Heart left ventricle (tissue), 16 donors: Measurements from ENCODE around the gene SNRPD1. TPM values are rescaled to one million over a fixed set of nuclear protein-coding genes. Genes with fewer than 3 reads are reported as not detected.
"Not testable (repeated sequence)": the region's sequence is repeated elsewhere in the genome, so short reads cannot be mapped to it uniquely, and the experiment has no call there.

Experiments used
- ATAC-seq, 4 donors: fragments of 200-7000 bp; cut with Tn5 transposase; one replicate each; pipeline ENCODE4 v1.9.1; 2020 to 2022; ENCODE audit warnings: moderate library complexity in 4 of 4, mild to moderate bottlenecking in 3 of 4, moderate number of reproducible peaks in 1 of 4
- DNase-seq, 5 donors: peaks; one replicate each; pipeline ENCODE4 v3.0.0-alpha.2; 2020
- H3K27ac ChIP-seq, 12 donors: fragments of 200-600 bp; sonication (generic) in 4 of 12; one replicate each; pipeline versions ENCODE4 v1.5.0 to v1.8.0; 2016 to 2022; ENCODE audit warnings: mild to moderate bottlenecking in 2 of 12
- H3K27me3 ChIP-seq, 9 donors: fragments of 200-600 bp; sonication (generic) in 2 of 9; one replicate each; pipeline versions ENCODE4 v1.5.1 to v1.8.0; 2016 to 2022; ENCODE audit warnings: mild to moderate bottlenecking in 3 of 9
- H3K36me3 ChIP-seq, 9 donors: fragments of 200-600 bp; sonication (generic) in 2 of 9; one replicate each; pipeline versions ENCODE4 v1.5.0 to v1.8.0; 2018 to 2022; ENCODE audit warnings: mild to moderate bottlenecking in 2 of 9
- H3K4me1 ChIP-seq, 12 donors: fragments of 200-600 bp; sonication (generic) in 4 of 12; one replicate each; pipeline versions ENCODE4 v1.5.0 to v1.8.0; 2016 to 2022; ENCODE audit warnings: mild to moderate bottlenecking in 3 of 12
- H3K4me3 ChIP-seq, 12 donors: fragments of 200-600 bp; sonication (generic) in 4 of 12; one replicate each; pipeline versions ENCODE4 v1.5.0 to v1.8.0; 2017 to 2022; ENCODE audit warnings: mild to moderate bottlenecking in 9 of 12, moderate library complexity in 4 of 12
- H3K9me3 ChIP-seq, 12 donors: fragments of 200-600 bp; sonication (generic) in 4 of 12; one replicate each; pipeline versions ENCODE4 v1.5.0 to v1.8.0; 2016 to 2022; ENCODE audit warnings: mild to moderate bottlenecking in 1 of 12
- CTCF ChIP-seq, 12 donors: fragments of 200-600 bp; sonication (generic) in 4 of 12; IDR thresholded peaks; one replicate each; pipeline versions ENCODE4 v1.5.0 to v1.8.0; 2018 to 2022; ENCODE audit warnings: antibody characterized with exemption in 12 of 12, mild to moderate bottlenecking in 5 of 12
- POLR2A ChIP-seq, 2 donors: fragments of 450-650 bp; IDR thresholded peaks; one replicate each; pipeline ENCODE4 v1.6.1; 2017; ENCODE audit warnings: antibody characterized with exemption in 2 of 2, mild to moderate bottlenecking in 2 of 2, moderate library complexity in 2 of 2
- WGBS, 4 donors: extraction: QIAGEN DNeasy Blood & Tissue Kit in 2 of 4; methylation state at CpG; one replicate each; pipeline versions ENCODE4 v1.1.5 to v1.1.7; 2013 to 2018; 5-methylcytosine and 5-hydroxymethylcytosine counted together
- intact Hi-C, 10 donors: fragments of 100-400 bp; cut with DNase I; formaldehyde crosslinking; loops; one replicate each; pipeline versions ENCODE4 v1.11.1 to v1.14.2; 2022
- polyA plus RNA-seq, 2 donors: library from polyadenylated mRNA; stranded (reverse); fragments of 200-250 nt; gene quantifications; one replicate each; pipeline ENCODE4 v1.2.3, GENCODE V29; 2013
- total RNA-seq, 9 donors: library from RNA; depleted of rRNA in 2 of 9; stranded (reverse); fragments of >200 nt in 2 of 9; fragmentation: NEBNext Ultra II Directional in 3 of 9; extraction: Animal tissue kit (Norgen Biotek cat#: 25700) in 3 of 9; gene quantifications; one replicate each; pipeline versions ENCODE4 v1.1.0 to v1.2.4, GENCODE V29; 2016 to 2023
- donor health status: ischemic (EF 13 %, LVEDD 7.1; RV severe dilation, severe dysfunction).
- donor health status: healthy with polysubstance abuse.
- donor health status: DM: no; HTN: yes; CAD: no.
- donor health status: DM: no; HTN: no; CAD: no.
- donor health status: ischemic (EF 25% LVEDD 6.9; RV normal size, moderate dysfunction).
- donor health status: ischemic (EF 25% LVEDD 5.7; RV mildly dilated, moderate dysfunction).
- donor health status: healthy.
- donor health status: DM: yes; HTN: yes; CAD: no.
- donor health status: ischemic (EF 35%, LVEDD 5.7; RV mildly dilated, moderate dysfunction).
- donor health status: nonischemic (EF 11% LVEDD 7.7; RV severe dilation, severe dysfunction).
- donor health status: DM: yes; HTN: yes; CAD: no.
- donor health status: PGD.
- donor health status: ischemic (EF 29% LVEDD 5.4; RV normal size, mild dysfunction).
- donor health status: nonischemic (EF 23%, LVEDD 6.1; RV moderate dilation, normal function).

SNRPD1 gene
- total and polyA plus RNA-seq, 11 donors: 2.5 to 31.0 (median 20.2) TPM

GRCh38 chr18:21663578-21663977 lies 51.5 kb downstream of the SNRPD1 start:
- peak in 3 of 4 donors; percentile 20 to 62 (median 57) for ATAC-seq
- Histone ChIP-seq H3K4me3 (no peak overlapping the region), H3K9me3 (no peaks in the 10 kb centered on the region), H3K27ac (peak overlapping the region in 2 of 12 donors; percentile 18), H3K36me3 (peaks cover 0 to 32% (median 3%) of the 10 kb centered on the region in 9 donors), H3K27me3 (no peaks in the 10 kb centered on the region), H3K4me1 (no peaks in the 10 kb centered on the region)
- intact Hi-C loops: no loop called here
- no peak for TF ChIP-seq POLR2A (IDR thresholded peaks at IDR 0.05)
- no peak for TF ChIP-seq CTCF (IDR thresholded peaks at IDR 0.05)
- peak in 1 of 5 donors; percentile 36 for DNase-seq
- WGBS, 4 donors: 79 to 86% (median 82%) methylated on average over 7 of the region's 7 CpGs

GRCh38 chr18:21664069-21664468 lies 52.0 kb downstream of the SNRPD1 start:
- intact Hi-C loops: no loop called here
- H3K36me3 ChIP-seq: peaks cover 0 to 32% (median 3%) of the 10 kb centered on the region in 9 donors
- no peaks in the 10 kb centered on the region for H3K4me1 ChIP-seq
- H3K4me3 ChIP-seq: no peak overlapping the region
- ATAC-seq (no peak), DNase-seq (no peak)
- 89 to 98% (median 94%) methylated on average over 2 of the region's 2 CpGs for WGBS, 4 donors
- no peaks in the 10 kb centered on the region for H3K27me3 ChIP-seq
- H3K27ac ChIP-seq: peak overlapping the region in 1 of 12 donors; percentile 18
- TF ChIP-seq CTCF (IDR thresholded peaks at IDR 0.05) (no peak), POLR2A (IDR thresholded peaks at IDR 0.05) (no peak)
- no peaks in the 10 kb centered on the region for H3K9me3 ChIP-seq

GRCh38 chr18:21669736-21670285 lies 57.7 kb downstream of the SNRPD1 start:
- peaks cover 0 to 7% (median 0%) of the 10 kb centered on the region in 9 donors for H3K36me3 ChIP-seq
- H3K4me1 ChIP-seq: peaks cover 0 to 10% (median 0%) of the 10 kb centered on the region in 12 donors
- intact Hi-C loops: loop anchor here in 1 of 10 donors (5.0 kb wide), 1 partner anchor 58 kb away; the partner anchor contains the start of gene SNRPD1
- H3K27me3 ChIP-seq: no peaks in the 10 kb centered on the region
- ATAC-seq (no peak), DNase-seq (no peak)
- 84 to 86% (median 86%) methylated on average over 9 of the region's 9 CpGs for WGBS, 4 donors
- no peaks in the 10 kb centered on the region for H3K9me3 ChIP-seq
- no peak overlapping the region for H3K27ac ChIP-seq
- no peak overlapping the region for H3K4me3 ChIP-seq
- no peak for TF ChIP-seq POLR2A (IDR thresholded peaks at IDR 0.05)
- no peak for TF ChIP-seq CTCF (IDR thresholded peaks at IDR 0.05)

- TF ChIP-seq POLR2A (IDR thresholded peaks at IDR 0.05) (no peak), CTCF (IDR thresholded peaks at IDR 0.05) (peak in 1 of 12 donors; percentile 8)
- peaks cover 0 to 10% (median 0%) of the 10 kb centered on the region in 12 donors for H3K4me1 ChIP-seq
- peaks cover 0 to 7% (median 0%) of the 10 kb centered on the region in 9 donors for H3K36me3 ChIP-seq
- DNase-seq: peak in 4 of 5 donors; percentile 23 to 69 (median 34)
- peak overlapping the region in 8 of 12 donors; percentile 10 to 60 (median 52) for H3K27ac ChIP-seq
- no peaks in the 10 kb centered on the region for H3K27me3 ChIP-seq
- peak; percentile 77 to 95 (median 88) for ATAC-seq
- no peak overlapping the region for H3K4me3 ChIP-seq
- H3K9me3 ChIP-seq: no peaks in the 10 kb centered on the region
- WGBS, 4 donors: 41 to 51% (median 47%) methylated on average over 3 of the region's 3 CpGs
- intact Hi-C loops: loop anchor here in 1 of 10 donors (5.0 kb wide), 1 partner anchor 60 kb away; the partner anchor contains the start of gene SNRPD1
These were observed 60.6 kb downstream of the SNRPD1 start for GRCh38 chr18:21672521-21673267.

- 92 to 99% (median 95%) methylated on average over 8 of the region's 8 CpGs for WGBS, 4 donors
- H3K36me3 ChIP-seq, DNase-seq, H3K4me3 ChIP-seq, intact Hi-C loops, ATAC-seq, H3K9me3 ChIP-seq, H3K27ac ChIP-seq, H3K27me3 ChIP-seq: not testable (repeated sequence)
- peaks cover 0 to 19% (median 0%) of the 10 kb centered on the region in 12 donors for H3K4me1 ChIP-seq
These were observed 63.2 kb downstream of the SNRPD1 start for GRCh38 chr18:21675354-21675753.
